ENCODE measurements around the gene PFKFB4.

The PFKFB4 gene

DNA sequence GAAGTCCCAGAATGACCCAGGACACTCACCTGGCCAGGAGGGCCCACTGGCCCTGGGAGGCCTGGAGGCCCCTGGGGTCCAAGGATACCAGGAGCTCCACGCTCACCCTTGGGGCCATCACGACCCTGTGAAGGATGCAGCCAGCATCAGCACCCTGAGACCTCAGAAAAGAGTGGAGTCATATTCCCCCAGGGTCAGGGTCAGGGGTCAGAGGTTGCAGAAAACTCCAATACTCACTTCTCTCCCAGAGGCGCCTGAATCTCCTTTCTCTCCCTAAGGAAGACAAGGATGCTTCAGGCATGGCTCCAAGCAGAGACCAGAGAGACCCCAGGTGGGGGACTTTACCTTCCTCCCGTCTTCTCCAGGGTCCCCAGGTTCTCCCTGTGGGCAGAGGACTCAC is 20.0 kb upstream of the PFKFB4 start:
- Histone ChIP-seq H3K4me1 (ENCODE audit: control insufficient read depth, low read length) (no peaks in the 10 kb centered on the region), H3K27ac (ENCODE audit: low read depth, low read length) (no peak overlapping the region), H3K9me2 (replicated peaks; ENCODE audit: control insufficient read depth, low read length) (no peaks in the 10 kb centered on the region), H3K36me3 (ENCODE audit: control insufficient read depth, low read length) (no peaks in the 10 kb centered on the region), H3K4me2 (ENCODE audit: low read length) (no peak overlapping the region), H4K20me1 (ENCODE audit: control insufficient read depth, insufficient read depth, low read depth, low read length) (no peaks in the 10 kb centered on the region), H3F3A (ENCODE audit: control insufficient read depth, insufficient read depth) (no peaks in the 10 kb centered on the region), H3K79me2 (ENCODE audit: control insufficient read depth, low read length) (no peaks in the 10 kb centered on the region), H3K4me3 (ENCODE audit: low read length) (no peak overlapping the region), H3K27me3 (ENCODE audit: control insufficient read depth, low read length) (0 out of 2 replicates have a peak, but pooled peaks cover 6% of the 10 kb centered on the region), H3K9me3 (ENCODE audit: control insufficient read depth, insufficient read depth, low read length) (no peaks in the 10 kb centered on the region)
- TF ChIP-seq, protein P1, sequence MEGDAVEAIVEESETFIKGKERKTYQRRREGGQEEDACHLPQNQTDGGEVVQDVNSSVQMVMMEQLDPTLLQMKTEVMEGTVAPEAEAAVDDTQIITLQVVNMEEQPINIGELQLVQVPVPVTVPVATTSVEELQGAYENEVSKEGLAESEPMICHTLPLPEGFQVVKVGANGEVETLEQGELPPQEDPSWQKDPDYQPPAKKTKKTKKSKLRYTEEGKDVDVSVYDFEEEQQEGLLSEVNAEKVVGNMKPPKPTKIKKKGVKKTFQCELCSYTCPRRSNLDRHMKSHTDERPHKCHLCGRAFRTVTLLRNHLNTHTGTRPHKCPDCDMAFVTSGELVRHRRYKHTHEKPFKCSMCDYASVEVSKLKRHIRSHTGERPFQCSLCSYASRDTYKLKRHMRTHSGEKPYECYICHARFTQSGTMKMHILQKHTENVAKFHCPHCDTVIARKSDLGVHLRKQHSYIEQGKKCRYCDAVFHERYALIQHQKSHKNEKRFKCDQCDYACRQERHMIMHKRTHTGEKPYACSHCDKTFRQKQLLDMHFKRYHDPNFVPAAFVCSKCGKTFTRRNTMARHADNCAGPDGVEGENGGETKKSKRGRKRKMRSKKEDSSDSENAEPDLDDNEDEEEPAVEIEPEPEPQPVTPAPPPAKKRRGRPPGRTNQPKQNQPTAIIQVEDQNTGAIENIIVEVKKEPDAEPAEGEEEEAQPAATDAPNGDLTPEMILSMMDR (IDR thresholded peaks at IDR 0.05; ENCODE audit: low read depth, low read length, poor library complexity, severe bottlenecking) = no peak
- TF ChIP-seq EZH2phosphoT487 (IDR thresholded peaks at IDR 0.05; ENCODE audit: borderline replicate concordance, low read length) = no peak

- H3K4me2 ChIP-seq (ENCODE audit: low read length) = no peak overlapping the region
- TF ChIP-seq EZH2phosphoT487 (IDR thresholded peaks at IDR 0.05; ENCODE audit: borderline replicate concordance, low read length) = no peak
- TF ChIP-seq, protein P1 (IDR thresholded peaks at IDR 0.05; ENCODE audit: low read depth, low read length, poor library complexity, severe bottlenecking) = no peak
- H3K4me1 ChIP-seq (ENCODE audit: control insufficient read depth, low read length) = no peaks in the 10 kb centered on the region
- H3K79me2 ChIP-seq (ENCODE audit: control insufficient read depth, low read length) = no peaks in the 10 kb centered on the region
- no peaks in the 10 kb centered on the region for H3K9me3 ChIP-seq (ENCODE audit: control insufficient read depth, insufficient read depth, low read length)
- no peaks in the 10 kb centered on the region for H3K36me3 ChIP-seq (ENCODE audit: control insufficient read depth, low read length)
- no peaks in the 10 kb centered on the region for H3K9me2 ChIP-seq (replicated peaks; ENCODE audit: control insufficient read depth, low read length)
- no peaks in the 10 kb centered on the region for H4K20me1 ChIP-seq (ENCODE audit: control insufficient read depth, insufficient read depth, low read depth, low read length)
- H3K27me3 ChIP-seq (ENCODE audit: control insufficient read depth, low read length) = no peaks in the 10 kb centered on the region
- no peak overlapping the region for H3K4me3 ChIP-seq (ENCODE audit: low read length)
- no peak overlapping the region for H3K27ac ChIP-seq (ENCODE audit: low read depth, low read length)
- H3F3A ChIP-seq (ENCODE audit: control insufficient read depth, insufficient read depth) = no peaks in the 10 kb centered on the region
Observed at GRCh38 chr3:48575366-48575765, 18.8 kb upstream of the PFKFB4 start.

GRCh38 chr3:48573973-48574585 is 17.5 kb upstream of the PFKFB4 start:
- no peaks in the 10 kb centered on the region for H3K4me1 ChIP-seq (ENCODE audit: control insufficient read depth, low read length)
- H3K4me2 ChIP-seq (ENCODE audit: low read length) = no peak overlapping the region
- no peaks in the 10 kb centered on the region for H3K79me2 ChIP-seq (ENCODE audit: control insufficient read depth, low read length)
- no peaks in the 10 kb centered on the region for H3F3A ChIP-seq (ENCODE audit: control insufficient read depth, insufficient read depth)
- no peaks in the 10 kb centered on the region for H3K27me3 ChIP-seq (ENCODE audit: control insufficient read depth, low read length)
- H3K9me2 ChIP-seq (replicated peaks; ENCODE audit: control insufficient read depth, low read length) = no peaks in the 10 kb centered on the region
- H3K27ac ChIP-seq (ENCODE audit: low read depth, low read length) = no peak overlapping the region
- H3K36me3 ChIP-seq (ENCODE audit: control insufficient read depth, low read length) = no peaks in the 10 kb centered on the region
- H4K20me1 ChIP-seq (ENCODE audit: control insufficient read depth, insufficient read depth, low read depth, low read length) = no peaks in the 10 kb centered on the region
- no peaks in the 10 kb centered on the region for H3K9me3 ChIP-seq (ENCODE audit: control insufficient read depth, insufficient read depth, low read length)
- TF ChIP-seq, protein P1 (IDR thresholded peaks at IDR 0.05; ENCODE audit: low read depth, low read length, poor library complexity, severe bottlenecking) = no peak
- no peak for TF ChIP-seq EZH2phosphoT487 (IDR thresholded peaks at IDR 0.05; ENCODE audit: borderline replicate concordance, low read length)
- no peak overlapping the region for H3K4me3 ChIP-seq (ENCODE audit: low read length)
